HG03442 (cell line): ENCODE data around the gene PCDHGA1.
A peak's percentile ranks its signal among the peaks of the same experiment; 100 is the strongest.
"Not testable (repeated sequence)": the region's sequence is repeated elsewhere in the genome, so short reads cannot be mapped to it uniquely, and the experiment has no call there.

Experiments
- ATAC-seq: cut with Tn5 transposase; IDR thresholded peaks from one replicate; pipeline ENCODE4 v1.9.1; 2021; ENCODE audit warnings: mild to moderate bottlenecking, moderate library complexity; ENCODE audit not compliant: unreplicated experiment

PCDHGA1 gene

GRCh38 chr5:141375444-141376155, 45.3 kb downstream of the PCDHGA1 start:
- not testable (repeated sequence) for ATAC-seq

GRCh38 chr5:141382469-141383294, 52.4 kb downstream of the PCDHGA1 start, which contains the start of gene PCDHGA7:
TSS of gene PCDHGA7 (plus strand) at chr5:141382742. CDS start at chr5:141382900, 158 bp downstream.
- ATAC-seq, result no peak

GRCh38 chr5:141383345-141383744, 53.0 kb downstream of the PCDHGA1 start:
- ATAC-seq, result no peak

GRCh38 chr5:141384471-141385267, 54.4 kb downstream of the PCDHGA1 start:
- no peak for ATAC-seq

- ATAC-seq, result not testable (repeated sequence)
These were observed 57.4 kb downstream of the PCDHGA1 start, which contains the start of gene PCDHGB4 for GRCh38 chr5:141387557-141388311. TSS of gene PCDHGB4 (plus strand) at chr5:141387698. CDS start at chr5:141387885, 187 bp downstream.

DNA sequence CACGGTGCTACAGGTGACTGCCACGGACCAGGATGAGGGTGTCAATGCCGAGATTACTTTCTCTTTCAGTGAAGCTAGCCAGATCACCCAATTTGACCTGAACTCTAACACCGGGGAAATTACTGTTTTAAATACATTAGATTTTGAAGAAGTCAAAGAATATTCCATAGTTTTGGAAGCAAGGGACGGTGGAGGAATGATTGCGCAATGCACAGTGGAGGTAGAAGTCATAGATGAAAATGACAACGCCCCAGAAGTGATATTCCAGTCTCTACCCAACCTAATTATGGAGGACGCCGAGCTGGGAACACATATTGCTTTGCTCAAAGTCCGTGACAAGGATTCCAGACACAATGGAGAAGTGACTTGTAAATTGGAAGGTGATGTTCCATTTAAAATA, 58.3 kb downstream of the PCDHGA1 start:
- no peak for ATAC-seq

DNA sequence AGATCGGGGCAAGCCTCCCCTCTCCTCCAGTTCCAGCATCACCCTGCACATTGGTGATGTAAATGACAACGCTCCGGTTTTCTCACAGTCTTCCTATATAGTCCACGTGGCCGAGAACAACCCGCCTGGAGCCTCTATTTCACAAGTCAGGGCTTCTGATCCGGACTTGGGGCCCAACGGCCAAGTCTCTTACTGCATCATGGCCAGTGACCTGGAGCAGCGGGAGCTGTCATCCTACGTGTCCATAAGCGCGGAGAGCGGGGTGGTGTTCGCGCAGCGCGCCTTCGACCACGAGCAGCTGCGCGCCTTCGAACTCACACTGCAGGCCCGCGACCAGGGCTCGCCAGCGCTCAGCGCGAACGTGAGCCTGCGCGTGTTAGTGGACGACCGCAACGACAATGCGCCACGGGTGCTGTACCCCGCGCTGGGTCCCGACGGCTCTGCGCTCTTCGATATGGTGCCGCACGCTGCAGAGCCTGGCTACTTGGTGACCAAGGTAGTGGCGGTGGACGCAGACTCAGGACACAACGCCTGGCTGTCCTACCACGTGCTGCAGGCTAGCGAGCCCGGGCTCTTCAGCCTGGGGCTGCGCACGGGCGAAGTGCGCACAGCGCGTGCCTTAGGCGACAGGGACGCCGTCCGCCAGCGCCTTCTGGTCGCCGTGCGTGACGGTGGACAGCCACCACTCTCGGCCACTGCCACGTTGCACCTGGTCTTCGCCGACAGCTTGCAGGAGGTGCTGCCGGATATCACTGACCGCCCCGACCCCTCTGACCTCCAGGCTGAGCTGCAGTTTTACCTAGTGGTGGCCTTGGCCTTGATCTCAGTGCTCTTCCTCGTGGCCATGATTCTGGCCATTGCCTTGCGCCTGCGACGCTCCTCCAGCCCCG, 59.1 kb downstream of the PCDHGA1 start:
- ATAC-seq, result no peak

DNA sequence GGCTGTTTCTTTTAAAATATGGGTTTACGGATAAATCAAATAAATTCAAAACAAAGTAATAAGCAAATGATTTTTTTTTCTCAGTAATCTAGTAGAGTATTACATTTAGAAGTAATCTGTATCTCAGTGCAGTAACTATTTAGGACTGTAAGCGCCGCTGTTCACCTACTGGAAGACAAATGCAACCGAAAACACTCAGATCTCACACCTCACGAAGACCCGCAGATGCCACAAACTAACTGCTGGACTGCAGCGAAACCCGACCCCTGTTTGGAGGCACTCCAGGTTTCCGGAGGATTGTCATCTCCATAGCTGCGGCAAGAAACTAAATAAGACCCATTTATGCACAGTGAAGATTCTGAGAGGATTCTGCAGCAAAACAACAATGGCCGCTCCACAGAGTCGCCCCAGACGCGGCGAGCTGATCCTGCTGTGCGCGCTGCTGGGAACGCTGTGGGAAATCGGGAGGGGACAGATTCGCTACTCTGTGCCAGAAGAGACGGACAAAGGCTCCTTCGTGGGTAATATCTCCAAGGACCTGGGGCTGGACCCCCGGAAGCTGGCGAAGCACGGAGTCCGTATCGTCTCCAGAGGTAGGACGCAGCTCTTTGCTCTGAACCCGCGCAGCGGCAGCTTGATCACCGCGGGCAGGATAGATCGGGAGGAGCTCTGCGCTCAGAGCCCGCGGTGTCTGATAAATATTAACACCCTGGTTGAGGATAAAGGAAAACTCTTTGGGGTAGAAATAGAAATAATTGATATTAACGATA, 62.3 kb downstream of the PCDHGA1 start, which contains the start of gene PCDHGA8:
TSS of gene PCDHGA8 (plus strand) at position 205 of the 770 bp plus-strand sequence. CDS start at position 386, 181 bp downstream.
- ATAC-seq, result no peak

DNA sequence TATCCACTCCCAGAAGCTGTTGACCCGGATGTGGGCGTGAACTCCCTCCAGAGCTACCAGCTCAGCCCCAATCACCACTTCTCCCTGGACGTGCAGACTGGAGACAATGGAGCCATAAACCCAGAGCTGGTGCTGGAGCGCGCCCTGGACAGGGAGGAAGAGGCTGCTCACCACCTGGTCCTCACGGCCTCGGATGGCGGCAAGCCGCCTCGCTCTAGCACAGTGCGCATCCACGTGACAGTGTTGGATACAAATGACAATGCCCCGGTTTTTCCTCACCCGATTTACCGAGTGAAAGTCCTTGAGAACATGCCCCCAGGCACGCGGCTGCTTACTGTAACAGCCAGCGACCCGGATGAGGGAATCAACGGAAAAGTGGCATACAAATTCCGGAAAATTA, 63.0 kb downstream of the PCDHGA1 start:
- ATAC-seq, result no peak

DNA sequence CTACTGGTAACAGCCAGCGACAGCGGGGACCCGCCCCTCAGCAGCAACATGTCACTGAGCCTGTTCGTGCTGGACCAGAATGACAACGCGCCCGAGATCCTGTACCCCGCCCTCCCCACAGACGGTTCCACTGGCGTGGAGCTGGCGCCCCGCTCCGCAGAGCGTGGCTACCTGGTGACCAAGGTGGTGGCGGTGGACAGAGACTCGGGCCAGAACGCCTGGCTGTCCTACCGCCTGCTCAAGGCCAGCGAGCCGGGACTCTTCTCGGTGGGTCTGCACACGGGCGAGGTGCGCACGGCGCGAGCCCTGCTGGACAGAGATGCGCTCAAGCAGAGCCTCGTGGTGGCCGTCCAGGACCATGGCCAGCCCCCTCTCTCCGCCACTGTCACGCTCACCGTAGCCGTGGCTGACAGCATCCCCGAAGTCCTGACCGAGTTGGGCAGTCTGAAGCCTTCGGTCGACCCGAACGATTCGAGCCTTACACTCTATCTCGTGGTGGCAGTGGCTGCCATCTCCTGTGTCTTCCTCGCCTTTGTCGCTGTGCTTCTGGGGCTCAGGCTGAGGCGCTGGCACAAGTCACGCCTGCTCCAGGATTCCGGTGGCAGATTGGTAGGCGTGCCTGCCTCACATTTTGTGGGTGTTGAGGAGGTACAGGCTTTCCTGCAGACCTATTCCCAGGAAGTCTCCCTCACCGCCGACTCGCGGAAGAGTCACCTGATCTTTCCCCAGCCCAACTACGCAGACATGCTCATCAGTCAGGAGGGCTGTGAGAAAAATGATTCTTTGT, 64.3 kb downstream of the PCDHGA1 start:
- not testable (repeated sequence) for ATAC-seq

GRCh38 chr5:141397756-141398551, 67.6 kb downstream of the PCDHGA1 start, which contains the start of gene PCDHGB5:
TSS of gene PCDHGB5 (plus strand) at chr5:141397947. CDS start at chr5:141398128, 181 bp downstream.
- peak; percentile 78 for ATAC-seq

GRCh38 chr5:141398608-141399007, 68.3 kb downstream of the PCDHGA1 start:
- ATAC-seq, result no peak

DNA sequence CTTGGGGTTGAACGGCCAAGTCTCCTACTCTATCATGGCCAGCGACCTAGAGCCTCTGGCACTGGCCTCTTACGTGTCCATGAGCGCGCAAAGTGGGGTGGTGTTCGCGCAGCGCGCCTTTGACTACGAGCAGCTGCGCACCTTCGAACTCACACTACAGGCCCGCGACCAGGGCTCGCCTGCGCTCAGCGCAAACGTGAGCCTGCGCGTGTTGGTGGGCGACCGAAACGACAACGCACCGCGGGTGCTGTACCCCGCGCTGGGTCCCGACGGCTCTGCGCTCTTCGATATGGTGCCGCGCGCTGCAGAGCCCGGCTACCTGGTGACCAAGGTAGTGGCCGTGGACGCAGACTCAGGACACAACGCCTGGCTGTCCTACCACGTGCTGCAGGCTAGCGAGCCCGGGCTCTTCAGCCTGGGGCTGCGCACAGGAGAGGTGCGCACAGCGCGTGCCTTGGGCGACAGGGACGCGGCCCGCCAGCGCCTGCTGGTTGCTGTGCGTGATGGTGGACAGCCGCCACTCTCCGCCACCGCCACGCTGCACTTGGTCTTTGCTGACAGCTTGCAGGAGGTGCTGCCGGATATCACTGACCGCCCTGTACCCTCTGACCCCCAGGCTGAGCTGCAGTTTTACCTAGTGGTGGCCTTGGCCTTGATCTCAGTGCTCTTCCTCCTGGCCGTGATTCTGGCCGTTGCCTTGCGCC, 69.4 kb downstream of the PCDHGA1 start:
- ATAC-seq, result no peak

GRCh38 chr5:141402553-141403243, 72.4 kb downstream of the PCDHGA1 start, which contains the start of gene PCDHGA9:
TSS of gene PCDHGA9 (plus strand) at chr5:141402778. CDS start at chr5:141402953, 175 bp downstream.
- ATAC-seq, result no peak

DNA sequence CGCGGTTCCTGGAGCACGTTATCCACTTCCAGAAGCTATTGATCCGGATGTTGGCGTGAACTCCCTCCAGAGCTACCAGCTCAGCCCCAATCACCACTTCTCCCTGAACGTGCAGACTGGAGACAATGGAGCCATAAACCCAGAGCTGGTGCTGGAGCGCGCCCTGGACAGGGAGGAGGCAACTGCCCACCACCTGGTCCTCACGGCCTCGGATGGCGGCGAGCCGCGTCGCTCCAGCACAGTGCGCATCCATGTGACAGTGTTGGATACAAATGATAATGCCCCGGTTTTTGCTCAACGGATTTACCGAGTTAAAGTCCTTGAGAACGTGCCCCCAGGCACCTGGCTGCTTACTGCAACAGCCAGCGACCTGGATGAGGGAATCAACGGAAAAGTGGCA, 73.1 kb downstream of the PCDHGA1 start:
- ATAC-seq, result no peak
